DND-41 (cell line): ENCODE measurements around the gene PDIA4.
"Not testable (repeated sequence)": the region's sequence is repeated elsewhere in the genome, so short reads cannot be mapped to it uniquely, and the experiment has no call there.

ENCODE experiments used
- ATAC-seq: fragments of 200-7000 bp; cut with Tn5 transposase; 3 replicates; pipeline ENCODE4 v1.9.1; 2021; ENCODE audit warnings: low read depth; ENCODE audit not compliant: insufficient read depth
- DNase-seq: peaks from one replicate; pipeline ENCODE4 v3.0.0-alpha.2; 2020
- H2AFZ ChIP-seq: 2 replicates; pipeline ENCODE4 v1.6.0; 2012; ENCODE audit warnings: low read depth, low read length
- H3K27ac ChIP-seq: 2 replicates; pipeline ENCODE4 v1.5.1; 2012; ENCODE audit warnings: low read length, inconsistent platforms
- H3K27me3 ChIP-seq: fragments of 200-600 bp; sonication (generic); 2 replicates; pipeline ENCODE4 v1.6.0; 2012; ENCODE audit warnings: low read length, mild to moderate bottlenecking, inconsistent platforms; ENCODE audit not compliant: insufficient read depth, poor library complexity
- H3K36me3 ChIP-seq: 2 replicates; pipeline ENCODE4 v1.5.1; 2012; ENCODE audit warnings: low read length, inconsistent platforms; ENCODE audit not compliant: insufficient read depth
- H3K4me1 ChIP-seq: 2 replicates; pipeline ENCODE4 v1.5.1; 2012; ENCODE audit warnings: mild to moderate bottlenecking, low read length; ENCODE audit not compliant: insufficient read depth
- H3K4me2 ChIP-seq: 2 replicates; pipeline ENCODE4 v1.6.0; 2012; ENCODE audit warnings: mild to moderate bottlenecking, moderate library complexity, low read length, inconsistent platforms; ENCODE audit not compliant: insufficient read depth
- H3K4me3 ChIP-seq, 2 experiments: fragments of 200-600 bp in 1 of 2; shearing (Covaris generic) in 1 of 2; 2 replicates each; pipeline ENCODE4 v1.5.1; 2012 to 2016; ENCODE audit warnings: inconsistent platforms in 2 of 2, low read length in 2 of 2, mild to moderate bottlenecking in 2 of 2, low read depth in 1 of 2, moderate library complexity in 1 of 2
- H3K79me2 ChIP-seq: 2 replicates; pipeline ENCODE4 v1.6.0; 2012; ENCODE audit warnings: low read length, inconsistent platforms; ENCODE audit not compliant: insufficient read depth
- H3K9ac ChIP-seq: 2 replicates; pipeline ENCODE4 v1.6.0; 2012; ENCODE audit warnings: low read depth, mild to moderate bottlenecking, inconsistent platforms, low read length, moderate library complexity
- H3K9me3 ChIP-seq: 2 replicates; pipeline ENCODE4 v1.5.1; 2012; ENCODE audit warnings: low read length, moderate library complexity, mild to moderate bottlenecking, inconsistent platforms; ENCODE audit not compliant: insufficient read depth, severe bottlenecking
- H4K20me1 ChIP-seq: 2 replicates; pipeline ENCODE4 v1.6.0; 2012; ENCODE audit warnings: low read length; ENCODE audit not compliant: insufficient read depth
- EZH2 ChIP-seq: IDR thresholded peaks from 3 replicates; pipeline ENCODE4 v1.6.1; 2012; ENCODE audit warnings: borderline replicate concordance, low read depth, mild to moderate bottlenecking, moderate library complexity, low read length, inconsistent platforms; ENCODE audit not compliant: severe bottlenecking
- TF ChIP-seq, protein P1 (sequence below): IDR thresholded peaks from 2 replicates; pipeline ENCODE4 v1.5.1; 2012; ENCODE audit warnings: borderline replicate concordance, low read length, moderate library complexity, mild to moderate bottlenecking; ENCODE audit not compliant: poor library complexity, severe bottlenecking; ENCODE audit errors: extremely low read depth

The PDIA4 gene

DNA sequence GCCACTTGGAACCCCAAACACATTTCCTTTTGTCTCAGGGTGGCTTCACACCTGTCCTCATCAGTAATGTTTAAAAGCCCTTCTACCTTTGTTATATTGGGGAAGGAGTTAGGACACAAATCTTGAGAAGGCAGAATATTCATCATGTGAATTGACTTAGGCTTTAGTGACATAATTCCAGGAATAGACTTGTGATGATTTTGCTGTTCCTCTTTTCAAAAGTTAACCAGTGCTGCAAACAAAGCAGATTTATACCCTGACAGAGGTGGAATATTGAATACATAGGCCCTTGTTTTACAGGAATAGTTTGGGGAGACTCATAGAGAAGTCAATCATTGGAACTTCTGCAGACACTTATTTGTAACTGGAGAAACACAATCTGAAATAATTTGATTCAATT is 35.2 kb upstream of the PDIA4 start:
- Histone ChIP-seq H3K9ac (no peak overlapping the region), H3K27me3 (no peaks in the 10 kb centered on the region), H3K4me2 (no peak overlapping the region), H2AFZ (no peak overlapping the region), H3K79me2 (peaks cover 4% of the 10 kb centered on the region; the same call in 1 of the 2 replicates), H3K4me1 (peaks cover 9% of the 10 kb centered on the region), H4K20me1 (no peaks in the 10 kb centered on the region), H3K4me3 (no peak overlapping the region), H3K36me3 (peaks cover 10% of the 10 kb centered on the region), H3K9me3 (no peaks in the 10 kb centered on the region), H3K27ac (no peak overlapping the region)
- DNase-seq (no peak), ATAC-seq (no peak)
- TF ChIP-seq, protein P1, sequence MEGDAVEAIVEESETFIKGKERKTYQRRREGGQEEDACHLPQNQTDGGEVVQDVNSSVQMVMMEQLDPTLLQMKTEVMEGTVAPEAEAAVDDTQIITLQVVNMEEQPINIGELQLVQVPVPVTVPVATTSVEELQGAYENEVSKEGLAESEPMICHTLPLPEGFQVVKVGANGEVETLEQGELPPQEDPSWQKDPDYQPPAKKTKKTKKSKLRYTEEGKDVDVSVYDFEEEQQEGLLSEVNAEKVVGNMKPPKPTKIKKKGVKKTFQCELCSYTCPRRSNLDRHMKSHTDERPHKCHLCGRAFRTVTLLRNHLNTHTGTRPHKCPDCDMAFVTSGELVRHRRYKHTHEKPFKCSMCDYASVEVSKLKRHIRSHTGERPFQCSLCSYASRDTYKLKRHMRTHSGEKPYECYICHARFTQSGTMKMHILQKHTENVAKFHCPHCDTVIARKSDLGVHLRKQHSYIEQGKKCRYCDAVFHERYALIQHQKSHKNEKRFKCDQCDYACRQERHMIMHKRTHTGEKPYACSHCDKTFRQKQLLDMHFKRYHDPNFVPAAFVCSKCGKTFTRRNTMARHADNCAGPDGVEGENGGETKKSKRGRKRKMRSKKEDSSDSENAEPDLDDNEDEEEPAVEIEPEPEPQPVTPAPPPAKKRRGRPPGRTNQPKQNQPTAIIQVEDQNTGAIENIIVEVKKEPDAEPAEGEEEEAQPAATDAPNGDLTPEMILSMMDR: no peak
- no peak for TF ChIP-seq EZH2

DNA sequence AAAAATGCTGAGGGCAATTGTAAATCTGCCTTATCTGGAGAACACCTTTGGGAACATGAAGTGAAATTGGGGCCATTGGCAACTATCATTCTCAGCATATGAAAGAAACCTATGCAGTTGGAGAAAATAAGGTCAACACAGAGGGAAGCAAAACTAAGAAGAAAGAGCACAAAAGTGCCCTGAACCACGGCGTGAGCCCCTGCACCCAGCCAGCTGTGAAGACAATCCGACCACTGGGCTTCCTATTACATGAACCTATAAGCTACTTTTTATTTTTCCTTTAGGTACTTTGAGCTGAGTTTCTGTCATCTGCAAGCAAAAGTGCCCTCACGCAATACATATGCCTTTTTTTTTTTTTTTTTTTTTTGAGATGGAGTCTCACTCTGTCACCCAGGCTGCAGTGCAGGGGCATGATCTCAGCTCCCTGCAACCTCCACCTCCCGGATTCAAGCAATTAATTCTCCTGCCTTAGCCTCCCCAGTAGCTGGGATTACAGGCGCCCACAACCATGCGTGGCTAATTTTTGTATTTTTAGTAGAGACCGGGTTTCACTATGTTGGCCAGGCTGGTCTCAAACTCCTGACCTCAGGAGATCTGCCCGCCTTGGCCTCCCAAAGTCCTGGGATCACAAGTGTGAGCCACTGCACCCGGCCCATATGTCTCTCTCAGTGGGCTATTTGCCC is 34.1 kb upstream of the PDIA4 start:
- H3K79me2 ChIP-seq, H4K20me1 ChIP-seq, H3K36me3 ChIP-seq, DNase-seq, H3K27ac ChIP-seq, H3K9me3 ChIP-seq, H2AFZ ChIP-seq, ATAC-seq, H3K9ac ChIP-seq, H3K4me1 ChIP-seq, H3K4me3 ChIP-seq, H3K4me2 ChIP-seq, H3K27me3 ChIP-seq: not testable (repeated sequence)

DNA sequence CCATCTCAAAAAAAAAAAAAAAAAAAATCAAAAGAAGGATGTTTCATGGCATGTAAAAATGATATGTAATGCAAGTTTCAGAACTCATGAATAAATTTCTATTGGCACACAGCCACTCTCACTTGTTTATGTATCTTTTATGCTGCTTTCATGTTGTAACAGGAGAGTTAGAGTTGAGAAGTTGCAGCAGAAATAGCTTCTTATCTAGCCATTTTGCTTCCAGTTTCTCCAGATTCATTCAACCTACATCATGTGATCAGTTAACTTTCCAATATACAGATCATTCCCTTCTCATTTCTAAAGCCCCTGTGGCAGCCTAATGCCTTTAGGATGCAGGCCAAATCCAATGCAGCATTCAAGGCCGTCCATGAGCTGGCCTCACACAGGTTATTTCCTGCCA is 31.9 kb upstream of the PDIA4 start:
- no peak overlapping the region for H3K4me2 ChIP-seq
- no peak overlapping the region for H3K9ac ChIP-seq
- no peaks in the 10 kb centered on the region for H4K20me1 ChIP-seq
- no peaks in the 10 kb centered on the region for H3K36me3 ChIP-seq
- peaks cover 4% of the 10 kb centered on the region; the same call in 1 of the 2 replicates for H3K79me2 ChIP-seq
- H3K9me3 ChIP-seq: no peaks in the 10 kb centered on the region
- peaks cover 6% of the 10 kb centered on the region for H3K4me1 ChIP-seq
- DNase-seq (no peak), ATAC-seq (no peak)
- TF ChIP-seq, protein P1: no peak
- TF ChIP-seq EZH2: no peak
- no peak overlapping the region for H3K27ac ChIP-seq
- no peaks in the 10 kb centered on the region for H3K27me3 ChIP-seq
- no peak overlapping the region for H3K4me3 ChIP-seq
- no peak overlapping the region for H2AFZ ChIP-seq

DNA sequence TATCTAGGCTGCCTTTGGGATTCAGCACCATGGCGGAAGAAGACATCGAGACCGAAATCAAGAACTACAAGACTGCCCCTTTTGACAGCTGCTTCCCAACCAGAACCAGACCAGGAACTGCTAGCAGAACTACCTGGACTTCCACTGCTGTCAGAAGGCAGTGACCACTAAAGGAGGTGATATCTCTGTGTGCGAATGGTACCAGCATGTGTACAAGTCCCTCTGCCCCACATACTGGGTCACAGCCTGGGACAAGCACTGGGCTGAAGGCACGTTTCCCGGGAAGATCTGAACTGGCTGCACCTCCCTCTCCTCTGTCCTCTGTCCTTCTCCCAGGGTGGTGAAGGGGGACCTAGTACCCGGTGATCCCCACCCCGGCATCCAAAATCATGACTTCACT is 25.6 kb upstream of the PDIA4 start:
- no peak overlapping the region for H3K27ac ChIP-seq
- H3K4me3 ChIP-seq: no peak overlapping the region
- no peak overlapping the region for H2AFZ ChIP-seq
- TF ChIP-seq, protein P1: no peak
- TF ChIP-seq EZH2: no peak
- no peaks in the 10 kb centered on the region for H3K9me3 ChIP-seq
- H3K9ac ChIP-seq: no peak overlapping the region
- no peak for ATAC-seq
- no peak for DNase-seq
- no peaks in the 10 kb centered on the region for H4K20me1 ChIP-seq
- no peaks in the 10 kb centered on the region for H3K36me3 ChIP-seq
- no peaks in the 10 kb centered on the region for H3K27me3 ChIP-seq
- H3K4me2 ChIP-seq: no peak overlapping the region
- H3K79me2 ChIP-seq: no peaks in the 10 kb centered on the region
- no peaks in the 10 kb centered on the region for H3K4me1 ChIP-seq
